ENCODE measurements around the gene SP4.

DNA sequence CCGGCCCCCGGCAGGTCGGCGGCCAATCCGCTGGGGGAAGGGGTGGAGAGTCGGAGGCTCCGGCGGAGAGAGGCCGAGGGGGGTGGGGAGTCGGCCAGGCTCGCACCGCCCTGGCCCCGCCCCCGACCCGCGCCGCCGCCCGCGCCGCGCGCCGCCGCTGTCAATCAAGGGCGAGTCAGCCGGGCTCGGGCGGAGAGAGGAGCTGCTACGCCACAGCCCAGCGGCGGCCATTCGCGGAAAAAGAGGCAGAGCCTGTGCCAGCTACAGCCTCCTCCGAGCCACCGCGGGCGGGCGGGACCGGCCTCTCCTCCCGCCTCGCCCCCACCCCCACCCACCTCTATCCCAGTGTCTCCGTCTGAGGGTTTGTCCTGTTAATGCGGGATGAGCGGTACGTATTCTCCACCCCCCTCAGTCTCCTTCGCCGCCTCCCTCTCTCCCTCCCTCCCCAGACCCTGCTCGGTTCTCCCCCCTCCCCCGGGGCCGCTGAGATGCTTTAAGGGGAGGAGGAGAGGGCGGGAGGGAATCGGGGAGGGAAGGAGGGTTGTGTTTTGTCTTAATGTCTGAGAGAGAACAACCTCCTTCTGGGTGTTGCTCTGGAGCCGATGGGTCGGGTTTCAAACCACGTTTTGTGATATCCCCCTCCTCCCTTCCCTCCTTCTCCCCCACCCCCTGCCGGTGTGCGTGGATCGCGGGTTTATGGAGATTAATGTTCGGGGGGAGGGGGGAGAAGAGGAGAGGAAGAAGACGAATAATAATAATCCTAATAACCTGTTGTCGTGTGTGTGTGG lies at the start of gene SP4:
- TF ChIP-seq CTCF (IDR thresholded peaks at IDR 0.05): no peak; the same call in none of the 2 replicates
- no peak for TF ChIP-seq ZFX (IDR thresholded peaks at IDR 0.05; ENCODE audit: borderline replicate concordance)

All from 22Rv1 (cell line).